GM18907 (cell line): ENCODE data around the gene TMOD4.

Experiments
- ATAC-seq: cut with Tn5 transposase; IDR thresholded peaks from one replicate; pipeline ENCODE4 v1.9.1; 2021; ENCODE audit warnings: mild to moderate bottlenecking, moderate library complexity; ENCODE audit not compliant: unreplicated experiment

Gene TMOD4

GRCh38 chr1:151143986-151144385 is 31.8 kb downstream of the TMOD4 start:
- ATAC-seq = no peak

GRCh38 chr1:151143057-151143435 is 32.7 kb downstream of the TMOD4 start:
- no peak for ATAC-seq

GRCh38 chr1:151142411-151143056 is 33.2 kb downstream of the TMOD4 start:
- no peak for ATAC-seq

- ATAC-seq = no peak
These were observed 38.0 kb downstream of the TMOD4 start for GRCh38 chr1:151137789-151138188.

- no peak for ATAC-seq
These were observed 40.1 kb downstream of the TMOD4 start for GRCh38 chr1:151135433-151136385.

- no peak for ATAC-seq
These were observed 40.8 kb downstream of the TMOD4 start for GRCh38 chr1:151134991-151135390.

- no peak for ATAC-seq
These were observed 41.4 kb downstream of the TMOD4 start for GRCh38 chr1:151134396-151134795.

- ATAC-seq = no peak
These were observed 42.6 kb downstream of the TMOD4 start for GRCh38 chr1:151133018-151133806.

GRCh38 chr1:151132335-151133017 is 43.3 kb downstream of the TMOD4 start:
- no peak for ATAC-seq

GRCh38 chr1:151131701-151132334 is 44.0 kb downstream of the TMOD4 start:
- no peak for ATAC-seq

- peak; percentile 81 for ATAC-seq
These were observed 44.7 kb downstream of the TMOD4 start for GRCh38 chr1:151130987-151131586.

- ATAC-seq = no peak
These were observed 47.0 kb downstream of the TMOD4 start for GRCh38 chr1:151128800-151129199.

GRCh38 chr1:151124763-151125403 is 50.9 kb downstream of the TMOD4 start:
- no peak for ATAC-seq
